OCI-LY3 (cell line): ENCODE results near the gene CTPS1.
A peak's percentile ranks its signal among the peaks of the same experiment; 100 is the strongest.

Experiments used
- H2AFZ ChIP-seq: fragments of 200-600, 300-600 bp; shearing (Covaris generic); 2 replicates; pipeline ENCODE4 v1.6.0; 2014; ENCODE audit warnings: antibody characterized with exemption, low read depth, low read length
- H3K27ac ChIP-seq: fragments of 200-600, 300-600 bp; sonication (generic); 2 replicates; pipeline ENCODE4 v1.5.1; 2014; ENCODE audit warnings: mild to moderate bottlenecking, low read length, moderate library complexity, mixed read lengths
- H3K27me3 ChIP-seq: fragments of 200-600, 300-600 bp; sonication (generic); 2 replicates; pipeline ENCODE4 v1.6.1; 2014; ENCODE audit warnings: low read depth, low read length, mixed read lengths
- H3K36me3 ChIP-seq: fragments of 200-600, 300-600 bp; sonication (generic); replicated peaks from 2 replicates; pipeline ENCODE3; 2014; ENCODE audit warnings: low read depth, low read length, mixed read lengths
- H3K4me1 ChIP-seq: fragments of 300-600, 200-600 bp; sonication (generic); 2 replicates; pipeline ENCODE4 v1.6.1; 2014; ENCODE audit warnings: low read length, mixed read lengths
- H3K4me2 ChIP-seq: fragments of 200-600, 300-600 bp; sonication (generic); 2 replicates; pipeline ENCODE4 v1.6.1; 2014; ENCODE audit warnings: low read length, mixed read lengths
- H3K4me3 ChIP-seq: fragments of 300-600, 200-600 bp; sonication (generic); 2 replicates; pipeline ENCODE4 v1.5.1; 2014; ENCODE audit warnings: antibody characterized with exemption, mild to moderate bottlenecking, low read length, moderate library complexity
- H3K79me2 ChIP-seq: fragments of 300-600, 200-600 bp; shearing (Covaris generic); 2 replicates; pipeline ENCODE4 v1.6.1; 2014; ENCODE audit warnings: mild to moderate bottlenecking, low read length, mixed read lengths
- H3K9ac ChIP-seq: fragments of 300-600, 200-600 bp; shearing (Covaris generic); 2 replicates; pipeline ENCODE4 v1.6.0; 2014; ENCODE audit warnings: mild to moderate bottlenecking, low read length, moderate library complexity
- H3K9me3 ChIP-seq: fragments of 200-600, 300-600 bp; shearing (Covaris generic); 2 replicates; pipeline ENCODE4 v1.6.1; 2014; ENCODE audit warnings: low read length, mixed read lengths; ENCODE audit not compliant: insufficient read depth
- H4K20me1 ChIP-seq: fragments of 200-600, 300-600 bp; sonication (generic); 2 replicates; pipeline ENCODE4 v1.6.1; 2016; ENCODE audit warnings: low read length, mixed read lengths; ENCODE audit not compliant: insufficient read depth
- CTCF ChIP-seq: fragments of 200-600, 300-600 bp; sonication (generic); IDR thresholded peaks from 2 replicates; pipeline ENCODE4 v1.5.1; 2014; ENCODE audit warnings: antibody characterized with exemption, low read length, low read depth
- EZH2phosphoT487 ChIP-seq: fragments of 200-600 bp; shearing (Covaris generic); IDR thresholded peaks from 2 replicates; pipeline ENCODE4 v1.6.1; 2018; ENCODE audit warnings: antibody characterized with exemption, mixed run types, low read depth

Gene CTPS1

GRCh38 chr1:41003127-41003639 lies 23.7 kb downstream of the CTPS1 start:
- Histone ChIP-seq H3K9me3 (no peaks in the 10 kb centered on the region), H3K79me2 (peaks cover 21% of the 10 kb centered on the region), H2AFZ (no peak overlapping the region), H3K4me2 (peak overlapping the region; percentile 65), H3K27ac (peak overlapping the region; percentile 80), H3K36me3 (peaks cover 52% of the 10 kb centered on the region), H3K4me1 (peaks cover 26% of the 10 kb centered on the region), H3K27me3 (no peaks in the 10 kb centered on the region), H4K20me1 (peaks cover 13% of the 10 kb centered on the region), H3K4me3 (peak overlapping the region; percentile 32), H3K9ac (no peak overlapping the region)
- no peak for TF ChIP-seq CTCF
- no peak for TF ChIP-seq EZH2phosphoT487

GRCh38 chr1:41003640-41004220 lies 24.2 kb downstream of the CTPS1 start:
- H3K9ac ChIP-seq: no peak overlapping the region
- H3K9me3 ChIP-seq: no peaks in the 10 kb centered on the region
- peaks cover 52% of the 10 kb centered on the region for H3K36me3 ChIP-seq

GRCh38 chr1:41005876-41006275 lies 26.4 kb downstream of the CTPS1 start:
- H3K36me3 ChIP-seq: peaks cover 61% of the 10 kb centered on the region
- no peak overlapping the region for H2AFZ ChIP-seq
- peaks cover 26% of the 10 kb centered on the region for H3K4me1 ChIP-seq
- no peak overlapping the region for H3K4me2 ChIP-seq
- H3K9ac ChIP-seq: no peak overlapping the region
- H3K9me3 ChIP-seq: no peaks in the 10 kb centered on the region
- peaks cover 13% of the 10 kb centered on the region for H4K20me1 ChIP-seq
- H3K4me3 ChIP-seq: no peak overlapping the region
- H3K27me3 ChIP-seq: no peaks in the 10 kb centered on the region
- peaks cover 12% of the 10 kb centered on the region for H3K79me2 ChIP-seq
- TF ChIP-seq CTCF (no peak), EZH2phosphoT487 (no peak)
- H3K27ac ChIP-seq: no peak overlapping the region

More at GRCh38 chr1:41003640-41004220, 24.2 kb downstream of the CTPS1 start:
- Histone ChIP-seq H3K4me1 (peaks cover 26% of the 10 kb centered on the region), H3K4me3 (peak overlapping the region; percentile 32), H3K4me2 (peak overlapping the region; percentile 65), H2AFZ (no peak overlapping the region), H3K27me3 (no peaks in the 10 kb centered on the region), H3K79me2 (peaks cover 17% of the 10 kb centered on the region), H3K27ac (peak overlapping the region; percentile 80), H4K20me1 (peaks cover 13% of the 10 kb centered on the region)
- TF ChIP-seq EZH2phosphoT487: no peak
- TF ChIP-seq CTCF: peak; percentile 69

DNA sequence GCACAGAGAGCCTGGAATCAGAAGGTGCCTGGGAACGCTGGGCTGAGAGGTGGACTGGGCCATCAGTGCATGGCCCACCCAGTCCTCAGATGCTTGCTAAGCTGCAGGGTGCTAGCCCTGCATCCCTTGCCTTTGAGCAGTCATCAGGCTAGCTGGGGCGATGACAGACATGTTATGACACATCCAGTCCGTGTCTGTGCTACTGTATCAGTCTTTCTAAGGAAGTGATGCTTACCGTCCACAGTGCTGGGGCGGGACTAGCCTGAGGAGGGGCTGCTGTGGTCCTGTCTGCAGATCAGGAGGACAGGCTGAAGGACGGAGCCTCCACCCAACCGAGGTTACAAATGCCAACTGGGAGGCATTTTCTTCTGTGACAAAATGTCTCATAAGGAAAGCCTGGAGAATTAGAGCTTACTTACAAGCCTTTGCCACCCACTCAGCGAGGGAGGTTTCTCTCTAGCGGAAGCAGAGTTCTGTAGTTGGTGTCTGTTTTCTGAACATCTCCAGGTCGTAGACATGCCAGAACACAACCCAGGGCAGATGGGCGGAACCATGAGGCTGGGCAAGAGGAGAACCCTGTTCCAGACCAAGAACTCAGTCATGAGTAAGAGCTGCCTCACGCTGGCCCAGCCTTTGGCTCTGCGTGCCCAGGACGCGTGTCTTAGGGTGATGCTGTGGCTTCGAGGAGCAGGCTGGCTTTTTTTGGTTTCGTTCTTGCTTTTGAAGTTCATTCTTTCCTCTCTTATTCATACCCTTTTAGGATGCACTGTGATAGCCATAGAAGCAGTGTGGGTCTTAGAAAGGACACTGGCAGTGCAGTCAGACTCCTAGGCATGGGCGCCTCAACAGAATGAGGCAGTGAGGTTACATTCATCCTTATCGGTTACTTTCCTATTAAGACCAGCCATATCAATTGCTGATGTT lies 27.7 kb downstream of the CTPS1 start:
- Histone ChIP-seq H3K27ac (no peak overlapping the region), H3K4me2 (no peak overlapping the region), H3K79me2 (peaks cover 12% of the 10 kb centered on the region), H3K4me3 (no peak overlapping the region), H3K9me3 (no peaks in the 10 kb centered on the region), H3K9ac (no peak overlapping the region), H4K20me1 (peaks cover 13% of the 10 kb centered on the region), H2AFZ (no peak overlapping the region), H3K27me3 (no peaks in the 10 kb centered on the region), H3K36me3 (peaks cover 60% of the 10 kb centered on the region), H3K4me1 (peaks cover 20% of the 10 kb centered on the region)
- TF ChIP-seq CTCF (no peak), EZH2phosphoT487 (no peak)
